DOHH2 (cell line): ENCODE data around the gene ARF3.

Experiments
- CTCF ChIP-seq: fragments of 200-600 bp; sonication (generic); IDR thresholded peaks from one replicate; pipeline ENCODE4 v1.5.1; 2014; ENCODE audit warnings: antibody characterized with exemption, mild to moderate bottlenecking, low read depth, low read length; ENCODE audit not compliant: poor library complexity, severe bottlenecking
- EZH2phosphoT487 ChIP-seq: fragments of 200-600 bp; sonication (generic); IDR thresholded peaks from 2 replicates; pipeline ENCODE4 v1.6.1; 2017; ENCODE audit warnings: borderline replicate concordance, mild to moderate bottlenecking, antibody characterized with exemption, low read length, moderate library complexity, mixed read lengths

GRCh38 chr12:48930475-48930874, 26.8 kb downstream of the ARF3 start:
- TF ChIP-seq CTCF = no peak
- no peak for TF ChIP-seq EZH2phosphoT487
